ENCODE results near the gene MIOX.

Gene MIOX

GRCh38 chr22:50497093-50497492 is 10.4 kb downstream of the MIOX start:
- DNase-seq: no peak

GRCh38 chr22:50498322-50498890 is 11.7 kb downstream of the MIOX start:
- DNase-seq: peak in 1 of 2 experiments; percentile 78

- no peak for DNase-seq
Observed at GRCh38 chr22:50500452-50500851, 13.8 kb downstream of the MIOX start.

GRCh38 chr22:50502096-50502495 is 15.4 kb downstream of the MIOX start:
- DNase-seq: no peak

GRCh38 chr22:50502628-50503474 is 16.2 kb downstream of the MIOX start:
- no peak for DNase-seq

GRCh38 chr22:50503475-50504145 is 17.0 kb downstream of the MIOX start:
- DNase-seq: no peak

GRCh38 chr22:50504369-50505211 is 17.9 kb downstream of the MIOX start:
- DNase-seq: no peak

- no peak for DNase-seq
Observed at GRCh38 chr22:50505276-50505775, 18.7 kb downstream of the MIOX start.

- no peak for DNase-seq
Observed at GRCh38 chr22:50505776-50506610, 19.3 kb downstream of the MIOX start.

- DNase-seq: no peak
Observed at GRCh38 chr22:50506611-50507420, 20.2 kb downstream of the MIOX start.

- DNase-seq: peak in 1 of 2 experiments; percentile 91
Observed at GRCh38 chr22:50507421-50507990, 20.8 kb downstream of the MIOX start, which contains the start of gene LMF2. Gene LMF2 (minus strand): TSS chr22:50507702. CDS start chr22:50507675, 27 bp downstream.

GRCh38 chr22:50507991-50508884 is 21.6 kb downstream of the MIOX start, which contains the start of gene NCAPH2:
Gene NCAPH2 (plus strand): TSS chr22:50508224. CDS start chr22:50508338, 114 bp downstream.
- DNase-seq: peak; percentile 91 to 98

- no peak for DNase-seq
Observed at GRCh38 chr22:50508897-50509296, 22.2 kb downstream of the MIOX start.

- DNase-seq: no peak
Observed at GRCh38 chr22:50513175-50513574, 26.5 kb downstream of the MIOX start.

GRCh38 chr22:50516068-50516467 is 29.4 kb downstream of the MIOX start:
- DNase-seq: no peak

- DNase-seq: no peak
Observed at GRCh38 chr22:50516891-50517290, 30.2 kb downstream of the MIOX start.

GRCh38 chr22:50517495-50518260 is 31.0 kb downstream of the MIOX start:
- no peak for DNase-seq

- DNase-seq: no peak
Observed at GRCh38 chr22:50518606-50519005, 31.9 kb downstream of the MIOX start.

Measured in NCI-H446 (cell line).